H9 (cell line): ENCODE results near the gene PSMD8. TPM values are rescaled to one million over a fixed set of nuclear protein-coding genes. Genes with fewer than 3 reads are reported as not detected.

Experiments used
- DNase-seq: peaks from one replicate; pipeline ENCODE4 v3.0.0-alpha.2; 2017
- H2AFZ ChIP-seq: one replicate; pipeline ENCODE4 v1.6.1; 2013; ENCODE audit warnings: mild to moderate bottlenecking, low read length, control low read depth, moderate library complexity
- H2AK5ac ChIP-seq: 2 replicates; pipeline ENCODE4 v1.6.1; 2013; ENCODE audit warnings: low read length, control low read depth, mixed read lengths; ENCODE audit not compliant: insufficient read length
- H2BK120ac ChIP-seq: one replicate; pipeline ENCODE4 v1.6.1; 2013; ENCODE audit warnings: low read depth, mild to moderate bottlenecking, low read length, control low read depth, inconsistent platforms; ENCODE audit not compliant: poor library complexity, severe bottlenecking
- H2BK12ac ChIP-seq: 2 replicates; pipeline ENCODE4 v1.6.1; 2013; ENCODE audit warnings: low read length, control low read depth, mixed read lengths, low read depth; ENCODE audit not compliant: insufficient read length
- H2BK15ac ChIP-seq: 2 replicates; pipeline ENCODE4 v1.6.1; 2013; ENCODE audit warnings: low read depth, low read length, control low read depth
- H2BK20ac ChIP-seq: one replicate; pipeline ENCODE4 v1.6.1; 2013; ENCODE audit warnings: low read depth, mild to moderate bottlenecking, low read length, control low read depth, inconsistent platforms; ENCODE audit not compliant: poor library complexity, severe bottlenecking
- H2BK5ac ChIP-seq: 2 replicates; pipeline ENCODE4 v1.6.1; 2013; ENCODE audit warnings: low read length, control low read depth, mixed read lengths; ENCODE audit not compliant: insufficient read length
- H3K14ac ChIP-seq: 2 replicates; pipeline ENCODE4 v1.6.1; 2013; ENCODE audit warnings: low read length, control low read depth; ENCODE audit not compliant: insufficient read depth
- H3K18ac ChIP-seq: 2 replicates; pipeline ENCODE4 v1.6.1; 2013; ENCODE audit warnings: low read depth, mild to moderate bottlenecking, mixed read lengths, low read length, control low read depth; ENCODE audit not compliant: insufficient read length
- H3K23ac ChIP-seq: 2 replicates; pipeline ENCODE4 v1.6.1; 2013; ENCODE audit warnings: low read length, control low read depth, mixed read lengths, low read depth; ENCODE audit not compliant: insufficient read length
- H3K23me2 ChIP-seq: 2 replicates; pipeline ENCODE4 v1.6.1; 2013; ENCODE audit warnings: low read depth, mild to moderate bottlenecking, mixed read lengths, low read length, control low read depth; ENCODE audit not compliant: insufficient read length, poor library complexity, severe bottlenecking
- H3K27ac ChIP-seq: 2 replicates; pipeline ENCODE4 v1.5.1; 2013; ENCODE audit warnings: low read length, control low read depth, mixed read lengths, low read depth; ENCODE audit not compliant: insufficient read length
- H3K27me3 ChIP-seq: 2 replicates; pipeline ENCODE4 v1.6.1; 2013; ENCODE audit warnings: low read length, control low read depth, inconsistent platforms; ENCODE audit not compliant: insufficient read depth
- H3K4ac ChIP-seq: 2 replicates; pipeline ENCODE4 v1.6.1; 2013; ENCODE audit warnings: low read depth, mild to moderate bottlenecking, control low read depth, inconsistent platforms, low read length, moderate library complexity
- H3K4me1 ChIP-seq: 2 replicates; pipeline ENCODE4 v1.6.1; 2013; ENCODE audit warnings: low read length, control low read depth, inconsistent platforms; ENCODE audit not compliant: insufficient read depth
- H3K4me2 ChIP-seq: 2 replicates; pipeline ENCODE4 v1.6.1; 2013; ENCODE audit warnings: low read length, control low read depth, mixed read lengths; ENCODE audit not compliant: insufficient read length, insufficient read depth
- H3K56ac ChIP-seq: 2 replicates; pipeline ENCODE4 v1.6.1; 2013; ENCODE audit warnings: low read depth, mild to moderate bottlenecking, mixed read lengths, low read length, control low read depth; ENCODE audit not compliant: insufficient read length
- H3K79me1 ChIP-seq: 2 replicates; pipeline ENCODE4 v1.6.1; 2013; ENCODE audit warnings: low read depth, mild to moderate bottlenecking, moderate library complexity, low read length, control low read depth, inconsistent platforms; ENCODE audit not compliant: insufficient read depth, poor library complexity, severe bottlenecking
- H3K79me2 ChIP-seq: 2 replicates; pipeline ENCODE4 v1.6.1; 2013; ENCODE audit warnings: low read length, control low read depth, inconsistent platforms; ENCODE audit not compliant: insufficient read depth
- H3K9ac ChIP-seq: 2 replicates; pipeline ENCODE4 v1.6.1; 2013; ENCODE audit warnings: low read length, control low read depth, mixed read lengths; ENCODE audit not compliant: insufficient read length; ENCODE audit errors: extremely low read depth
- H3K9me3 ChIP-seq: one replicate; pipeline ENCODE4 v1.6.1; 2013; ENCODE audit warnings: low read depth, low read length, inconsistent platforms; ENCODE audit not compliant: control insufficient read depth
- H3T11ph ChIP-seq: one replicate; pipeline ENCODE4 v1.6.1; 2013; ENCODE audit warnings: mild to moderate bottlenecking, low read length, control low read depth, inconsistent platforms
- H4K20me1 ChIP-seq: one replicate; pipeline ENCODE4 v1.6.1; 2013; ENCODE audit not compliant: control insufficient read depth, insufficient read length, insufficient read depth
- H4K5ac ChIP-seq: 2 replicates; pipeline ENCODE4 v1.6.1; 2013; ENCODE audit warnings: low read depth, mild to moderate bottlenecking, mixed read lengths, low read length, control low read depth; ENCODE audit not compliant: insufficient read length
- H4K8ac ChIP-seq: replicated peaks from 2 replicates; pipeline ENCODE4 v1.6.1; 2013; ENCODE audit warnings: low read length, control low read depth, mixed read lengths, low read depth; ENCODE audit not compliant: insufficient read length
- H4K91ac ChIP-seq: 2 replicates; pipeline ENCODE4 v1.6.1; 2013; ENCODE audit warnings: low read depth, mild to moderate bottlenecking, moderate library complexity, mixed read lengths, low read length, control low read depth; ENCODE audit not compliant: insufficient read length
- H3K27ac Mint-ChIP-seq, 3 experiments: 2 replicates in 2 of 3; 3 replicates in 1 of 3; pipeline ENCODE4 v1.8.0; 2020 to 2021; ENCODE audit warnings: mixed read lengths in 3 of 3, mild to moderate bottlenecking in 1 of 3, moderate library complexity in 1 of 3
- H3K27me3 Mint-ChIP-seq: 2 replicates; pipeline ENCODE4 v1.8.0; 2021; ENCODE audit warnings: low read depth, mild to moderate bottlenecking, moderate library complexity, mixed read lengths
- H3K36me3 Mint-ChIP-seq, 3 experiments: 2 replicates in 2 of 3; 3 replicates in 1 of 3; pipeline ENCODE4 v1.8.0; 2020 to 2021; ENCODE audit warnings: low read depth in 3 of 3, mixed read lengths in 3 of 3; ENCODE audit not compliant: insufficient read depth in 1 of 3
- H3K4me1 Mint-ChIP-seq, 2 experiments: 2 replicates each; pipeline ENCODE4 v1.8.0; 2020; ENCODE audit warnings: mixed read lengths in 2 of 2
- H3K4me3 Mint-ChIP-seq, 2 experiments: 2 replicates in 1 of 2; 3 replicates in 1 of 2; pipeline ENCODE4 v1.8.0; 2020 to 2021; ENCODE audit warnings: mild to moderate bottlenecking in 2 of 2, mixed read lengths in 2 of 2, moderate library complexity in 1 of 2
- H3K9me3 Mint-ChIP-seq, 2 experiments: 2 replicates in 1 of 2; 3 replicates in 1 of 2; pipeline ENCODE4 v1.8.0; 2020; ENCODE audit warnings: mild to moderate bottlenecking in 2 of 2, mixed read lengths in 2 of 2, moderate library complexity in 1 of 2
- CTCF ChIP-seq: fragments of 200-600 bp; sonication (generic); conservative IDR thresholded peaks from 3 replicates; pipeline ENCODE4 v1.8.0; 2021; ENCODE audit warnings: antibody characterized with exemption, mild to moderate bottlenecking
- WGBS: extraction: QIAGEN DNeasy Blood & Tissue Kit; methylation state at CpG from one replicate; pipeline ENCODE4 v1.1.7; 2013; ENCODE audit warnings: missing lambda C conversion rate, low lambda C conversion rate, mixed read lengths; ENCODE audit not compliant: insufficient read length; ENCODE audit errors: extremely low coverage; 5-methylcytosine and 5-hydroxymethylcytosine counted together
- total RNA-seq: library from RNA; stranded (reverse); gene quantifications from 2 replicates; pipeline ENCODE4 v1.2.1, GENCODE V29; 2021

Gene PSMD8
- total RNA-seq, 1 experiment from 2014 or later: 189 TPM

- Mint-ChIP-seq H3K36me3 (no peaks in the 10 kb centered on the region), H3K9me3 (no peaks in the 10 kb centered on the region), H3K27ac (no peak overlapping the region), H3K27me3 (peaks cover 39% of the 10 kb centered on the region), H3K4me1 (peaks cover 0 to 5% of the 10 kb centered on the region in 2 experiments; a peak in 1 of 4 replicates), H3K4me3 (no peak overlapping the region)
- no peak overlapping the region for H2BK120ac ChIP-seq
- no peaks in the 10 kb centered on the region for H3K9me3 ChIP-seq
- H3K9ac ChIP-seq: no peak overlapping the region
- H4K8ac ChIP-seq: no peak overlapping the region
- no peak overlapping the region for H2BK12ac ChIP-seq
- H3K18ac ChIP-seq: no peak overlapping the region
- no peaks in the 10 kb centered on the region for H3K23me2 ChIP-seq
- H2BK20ac ChIP-seq: no peak overlapping the region
- no peak overlapping the region for H4K5ac ChIP-seq
- no peak for TF ChIP-seq CTCF
- H3K4me1 ChIP-seq: no peaks in the 10 kb centered on the region
- no peak overlapping the region for H4K91ac ChIP-seq
- no peaks in the 10 kb centered on the region for H3K79me2 ChIP-seq
- no peaks in the 10 kb centered on the region for H3K27me3 ChIP-seq
- no peaks in the 10 kb centered on the region for H4K20me1 ChIP-seq
- H3K4ac ChIP-seq: no peak overlapping the region
- no peak overlapping the region for H2BK15ac ChIP-seq
- DNase-seq: no peak
- no peak overlapping the region for H3K23ac ChIP-seq
- H3K56ac ChIP-seq: no peak overlapping the region
- H3K27ac ChIP-seq: no peak overlapping the region
- no CpG with 5 or more reads among the region's 9 CpGs for WGBS
- H3K14ac ChIP-seq: no peak overlapping the region
- no peaks in the 10 kb centered on the region for H3K79me1 ChIP-seq
- no peak overlapping the region for H2BK5ac ChIP-seq
- H2AK5ac ChIP-seq: no peak overlapping the region
- H2AFZ ChIP-seq: no peak overlapping the region
- no peak overlapping the region for H3K4me2 ChIP-seq
- no peak overlapping the region for H3T11ph ChIP-seq
Observed at GRCh38 chr19:38351865-38352395, 22.4 kb upstream of the PSMD8 start.
